H9 (cell line): Measurements from ENCODE around the gene RAD18. TPM values are rescaled to one million over a fixed set of nuclear protein-coding genes. Genes with fewer than 3 reads are reported as not detected.

Experiments
- DNase-seq: peaks from one replicate; pipeline ENCODE4 v3.0.0-alpha.2; 2017
- H2AFZ ChIP-seq: one replicate; pipeline ENCODE4 v1.6.1; 2013; ENCODE audit warnings: mild to moderate bottlenecking, low read length, control low read depth, moderate library complexity
- H2AK5ac ChIP-seq: 2 replicates; pipeline ENCODE4 v1.6.1; 2013; ENCODE audit warnings: low read length, control low read depth, mixed read lengths; ENCODE audit not compliant: insufficient read length
- H2BK120ac ChIP-seq: one replicate; pipeline ENCODE4 v1.6.1; 2013; ENCODE audit warnings: low read depth, mild to moderate bottlenecking, low read length, control low read depth, inconsistent platforms; ENCODE audit not compliant: poor library complexity, severe bottlenecking
- H2BK12ac ChIP-seq: 2 replicates; pipeline ENCODE4 v1.6.1; 2013; ENCODE audit warnings: low read length, control low read depth, mixed read lengths, low read depth; ENCODE audit not compliant: insufficient read length
- H2BK15ac ChIP-seq: 2 replicates; pipeline ENCODE4 v1.6.1; 2013; ENCODE audit warnings: low read depth, low read length, control low read depth
- H2BK20ac ChIP-seq: one replicate; pipeline ENCODE4 v1.6.1; 2013; ENCODE audit warnings: low read depth, mild to moderate bottlenecking, low read length, control low read depth, inconsistent platforms; ENCODE audit not compliant: poor library complexity, severe bottlenecking
- H2BK5ac ChIP-seq: 2 replicates; pipeline ENCODE4 v1.6.1; 2013; ENCODE audit warnings: low read length, control low read depth, mixed read lengths; ENCODE audit not compliant: insufficient read length
- H3K14ac ChIP-seq: 2 replicates; pipeline ENCODE4 v1.6.1; 2013; ENCODE audit warnings: low read length, control low read depth; ENCODE audit not compliant: insufficient read depth
- H3K18ac ChIP-seq: 2 replicates; pipeline ENCODE4 v1.6.1; 2013; ENCODE audit warnings: low read depth, mild to moderate bottlenecking, mixed read lengths, low read length, control low read depth; ENCODE audit not compliant: insufficient read length
- H3K23ac ChIP-seq: 2 replicates; pipeline ENCODE4 v1.6.1; 2013; ENCODE audit warnings: low read length, control low read depth, mixed read lengths, low read depth; ENCODE audit not compliant: insufficient read length
- H3K23me2 ChIP-seq: 2 replicates; pipeline ENCODE4 v1.6.1; 2013; ENCODE audit warnings: low read depth, mild to moderate bottlenecking, mixed read lengths, low read length, control low read depth; ENCODE audit not compliant: insufficient read length, poor library complexity, severe bottlenecking
- H3K27ac ChIP-seq: 2 replicates; pipeline ENCODE4 v1.5.1; 2013; ENCODE audit warnings: low read length, control low read depth, mixed read lengths, low read depth; ENCODE audit not compliant: insufficient read length
- H3K27me3 ChIP-seq: 2 replicates; pipeline ENCODE4 v1.6.1; 2013; ENCODE audit warnings: low read length, control low read depth, inconsistent platforms; ENCODE audit not compliant: insufficient read depth
- H3K4ac ChIP-seq: 2 replicates; pipeline ENCODE4 v1.6.1; 2013; ENCODE audit warnings: low read depth, mild to moderate bottlenecking, control low read depth, inconsistent platforms, low read length, moderate library complexity
- H3K4me1 ChIP-seq: 2 replicates; pipeline ENCODE4 v1.6.1; 2013; ENCODE audit warnings: low read length, control low read depth, inconsistent platforms; ENCODE audit not compliant: insufficient read depth
- H3K4me2 ChIP-seq: 2 replicates; pipeline ENCODE4 v1.6.1; 2013; ENCODE audit warnings: low read length, control low read depth, mixed read lengths; ENCODE audit not compliant: insufficient read length, insufficient read depth
- H3K56ac ChIP-seq: 2 replicates; pipeline ENCODE4 v1.6.1; 2013; ENCODE audit warnings: low read depth, mild to moderate bottlenecking, mixed read lengths, low read length, control low read depth; ENCODE audit not compliant: insufficient read length
- H3K79me1 ChIP-seq: 2 replicates; pipeline ENCODE4 v1.6.1; 2013; ENCODE audit warnings: low read depth, mild to moderate bottlenecking, moderate library complexity, low read length, control low read depth, inconsistent platforms; ENCODE audit not compliant: insufficient read depth, poor library complexity, severe bottlenecking
- H3K79me2 ChIP-seq: 2 replicates; pipeline ENCODE4 v1.6.1; 2013; ENCODE audit warnings: low read length, control low read depth, inconsistent platforms; ENCODE audit not compliant: insufficient read depth
- H3K9ac ChIP-seq: 2 replicates; pipeline ENCODE4 v1.6.1; 2013; ENCODE audit warnings: low read length, control low read depth, mixed read lengths; ENCODE audit not compliant: insufficient read length; ENCODE audit errors: extremely low read depth
- H3K9me3 ChIP-seq: one replicate; pipeline ENCODE4 v1.6.1; 2013; ENCODE audit warnings: low read depth, low read length, inconsistent platforms; ENCODE audit not compliant: control insufficient read depth
- H3T11ph ChIP-seq: one replicate; pipeline ENCODE4 v1.6.1; 2013; ENCODE audit warnings: mild to moderate bottlenecking, low read length, control low read depth, inconsistent platforms
- H4K20me1 ChIP-seq: one replicate; pipeline ENCODE4 v1.6.1; 2013; ENCODE audit not compliant: control insufficient read depth, insufficient read length, insufficient read depth
- H4K5ac ChIP-seq: 2 replicates; pipeline ENCODE4 v1.6.1; 2013; ENCODE audit warnings: low read depth, mild to moderate bottlenecking, mixed read lengths, low read length, control low read depth; ENCODE audit not compliant: insufficient read length
- H4K8ac ChIP-seq: replicated peaks from 2 replicates; pipeline ENCODE4 v1.6.1; 2013; ENCODE audit warnings: low read length, control low read depth, mixed read lengths, low read depth; ENCODE audit not compliant: insufficient read length
- H4K91ac ChIP-seq: 2 replicates; pipeline ENCODE4 v1.6.1; 2013; ENCODE audit warnings: low read depth, mild to moderate bottlenecking, moderate library complexity, mixed read lengths, low read length, control low read depth; ENCODE audit not compliant: insufficient read length
- H3K27ac Mint-ChIP-seq, 3 experiments: 2 replicates in 2 of 3; 3 replicates in 1 of 3; pipeline ENCODE4 v1.8.0; 2020 to 2021; ENCODE audit warnings: mixed read lengths in 3 of 3, mild to moderate bottlenecking in 1 of 3, moderate library complexity in 1 of 3
- H3K27me3 Mint-ChIP-seq: 2 replicates; pipeline ENCODE4 v1.8.0; 2021; ENCODE audit warnings: low read depth, mild to moderate bottlenecking, moderate library complexity, mixed read lengths
- H3K36me3 Mint-ChIP-seq, 3 experiments: 2 replicates in 2 of 3; 3 replicates in 1 of 3; pipeline ENCODE4 v1.8.0; 2020 to 2021; ENCODE audit warnings: low read depth in 3 of 3, mixed read lengths in 3 of 3; ENCODE audit not compliant: insufficient read depth in 1 of 3
- H3K4me1 Mint-ChIP-seq, 2 experiments: 2 replicates each; pipeline ENCODE4 v1.8.0; 2020; ENCODE audit warnings: mixed read lengths in 2 of 2
- H3K4me3 Mint-ChIP-seq, 2 experiments: 2 replicates in 1 of 2; 3 replicates in 1 of 2; pipeline ENCODE4 v1.8.0; 2020 to 2021; ENCODE audit warnings: mild to moderate bottlenecking in 2 of 2, mixed read lengths in 2 of 2, moderate library complexity in 1 of 2
- H3K9me3 Mint-ChIP-seq, 2 experiments: 2 replicates in 1 of 2; 3 replicates in 1 of 2; pipeline ENCODE4 v1.8.0; 2020; ENCODE audit warnings: mild to moderate bottlenecking in 2 of 2, mixed read lengths in 2 of 2, moderate library complexity in 1 of 2
- WGBS: extraction: QIAGEN DNeasy Blood & Tissue Kit; methylation state at CpG from one replicate; pipeline ENCODE4 v1.1.7; 2013; ENCODE audit warnings: missing lambda C conversion rate, low lambda C conversion rate, mixed read lengths; ENCODE audit not compliant: insufficient read length; ENCODE audit errors: extremely low coverage; 5-methylcytosine and 5-hydroxymethylcytosine counted together
- total RNA-seq: library from RNA; stranded (reverse); gene quantifications from 2 replicates; pipeline ENCODE4 v1.2.1, GENCODE V29; 2021
- TF ChIP-seq, protein P1 (sequence below): fragments of 200-600 bp; sonication (generic); conservative IDR thresholded peaks from 3 replicates; pipeline ENCODE4 v1.8.0; 2021; ENCODE audit warnings: antibody characterized with exemption, mild to moderate bottlenecking

The RAD18 gene
- total RNA-seq, 1 experiment from 2014 or later = 27.8 TPM

DNA sequence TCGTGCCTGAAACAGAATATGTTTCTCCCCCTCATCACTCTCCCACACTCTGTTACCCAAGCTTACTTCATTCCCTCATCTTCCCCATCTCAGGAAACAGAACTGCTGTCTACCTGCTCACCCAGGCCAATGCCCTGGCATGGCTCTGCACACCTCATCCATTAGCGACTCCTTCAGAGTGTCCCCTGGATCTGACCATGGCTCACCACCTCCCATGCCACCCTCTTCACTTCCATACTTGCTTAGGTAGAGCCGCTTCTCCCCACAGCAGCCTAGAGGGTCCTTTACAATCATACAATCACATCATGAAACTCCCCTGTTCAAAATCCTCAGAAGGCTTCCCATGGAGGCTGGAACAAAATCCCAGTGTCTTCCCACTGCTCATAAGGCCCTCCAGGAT is 33.9 kb upstream of the RAD18 start:
- H3K4ac ChIP-seq = no peak overlapping the region
- H3K56ac ChIP-seq = no peak overlapping the region
- WGBS = no CpG with 5 or more reads among the region's 3 CpGs
- TF ChIP-seq, protein P1, sequence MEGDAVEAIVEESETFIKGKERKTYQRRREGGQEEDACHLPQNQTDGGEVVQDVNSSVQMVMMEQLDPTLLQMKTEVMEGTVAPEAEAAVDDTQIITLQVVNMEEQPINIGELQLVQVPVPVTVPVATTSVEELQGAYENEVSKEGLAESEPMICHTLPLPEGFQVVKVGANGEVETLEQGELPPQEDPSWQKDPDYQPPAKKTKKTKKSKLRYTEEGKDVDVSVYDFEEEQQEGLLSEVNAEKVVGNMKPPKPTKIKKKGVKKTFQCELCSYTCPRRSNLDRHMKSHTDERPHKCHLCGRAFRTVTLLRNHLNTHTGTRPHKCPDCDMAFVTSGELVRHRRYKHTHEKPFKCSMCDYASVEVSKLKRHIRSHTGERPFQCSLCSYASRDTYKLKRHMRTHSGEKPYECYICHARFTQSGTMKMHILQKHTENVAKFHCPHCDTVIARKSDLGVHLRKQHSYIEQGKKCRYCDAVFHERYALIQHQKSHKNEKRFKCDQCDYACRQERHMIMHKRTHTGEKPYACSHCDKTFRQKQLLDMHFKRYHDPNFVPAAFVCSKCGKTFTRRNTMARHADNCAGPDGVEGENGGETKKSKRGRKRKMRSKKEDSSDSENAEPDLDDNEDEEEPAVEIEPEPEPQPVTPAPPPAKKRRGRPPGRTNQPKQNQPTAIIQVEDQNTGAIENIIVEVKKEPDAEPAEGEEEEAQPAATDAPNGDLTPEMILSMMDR = peak; percentile 7; the same call in 1 of the 3 replicates
- no peaks in the 10 kb centered on the region for H3K27me3 Mint-ChIP-seq
- H3K18ac ChIP-seq = no peak overlapping the region
- no peak overlapping the region for H2BK15ac ChIP-seq
- peaks cover 18 to 20% of the 10 kb centered on the region in 2 experiments for H3K4me1 Mint-ChIP-seq
- no peaks in the 10 kb centered on the region for H3K79me2 ChIP-seq
- H3K27ac ChIP-seq = no peak overlapping the region
- no peak overlapping the region for H3K23ac ChIP-seq
- no peak overlapping the region for H3K4me2 ChIP-seq
- no peak overlapping the region for H2BK120ac ChIP-seq
- H4K8ac ChIP-seq = no peak overlapping the region
- H3K36me3 Mint-ChIP-seq = no peaks in the 10 kb centered on the region; a peak in 1 of 7 replicates
- no peak overlapping the region for H2BK5ac ChIP-seq
- no peak for DNase-seq
- H3K4me1 ChIP-seq = no peaks in the 10 kb centered on the region
- peak overlapping the region in 1 of 3 experiments; percentile 47; a peak in 2 of 7 replicates for H3K27ac Mint-ChIP-seq
- H3K23me2 ChIP-seq = no peaks in the 10 kb centered on the region
- H2AFZ ChIP-seq = no peak overlapping the region
- H4K20me1 ChIP-seq = no peaks in the 10 kb centered on the region
- H2BK12ac ChIP-seq = no peak overlapping the region
- no peak overlapping the region for H3K9ac ChIP-seq
- H2BK20ac ChIP-seq = no peak overlapping the region
- H4K5ac ChIP-seq = no peak overlapping the region
- no peaks in the 10 kb centered on the region for H3K27me3 ChIP-seq
- H3K4me3 Mint-ChIP-seq = no peak overlapping the region; a peak in 1 of 5 replicates
- no peak overlapping the region for H3T11ph ChIP-seq
- no peaks in the 10 kb centered on the region for H3K79me1 ChIP-seq
- no peak overlapping the region for H2AK5ac ChIP-seq
- no peak overlapping the region for H4K91ac ChIP-seq
- H3K9me3 Mint-ChIP-seq = no peaks in the 10 kb centered on the region
- H3K9me3 ChIP-seq = no peaks in the 10 kb centered on the region
- H3K14ac ChIP-seq = no peak overlapping the region
